Stimulated activated CD8-positive, alpha-beta memory T cell treated with anti-CD3 and anti-CD28 coated beads, Interleukin-4, amount 100 ng/mL, for 24 hours (primary cell): ENCODE data around the gene G3BP1.
"Not testable (repeated sequence)": the region's sequence is repeated elsewhere in the genome, so short reads cannot be mapped to it uniquely, and the experiment has no call there.

Source experiments
- DNase-seq: peaks from one replicate; pipeline ENCODE4 v3.0.0-alpha.2; 2020; ENCODE audit warnings: low read depth

G3BP1 gene

DNA sequence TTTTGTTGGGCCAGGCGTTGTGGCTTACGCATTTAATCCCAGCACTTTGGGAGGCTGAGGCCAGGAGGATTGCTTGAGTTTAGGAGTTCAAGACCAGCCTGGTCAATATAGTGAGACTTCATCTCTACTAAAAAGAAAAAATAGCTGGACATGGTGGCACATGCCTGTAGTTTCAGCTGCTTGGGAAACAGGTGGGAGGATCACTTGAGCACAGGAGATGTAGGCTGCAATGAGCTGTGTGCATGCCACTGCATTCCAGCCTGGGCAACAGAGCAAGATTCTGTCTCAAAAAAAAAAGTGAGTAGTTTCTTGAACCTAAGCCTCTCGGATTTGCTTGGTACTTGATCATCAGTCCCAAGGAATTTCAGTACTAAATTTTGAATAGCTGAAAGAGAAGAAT is 26.9 kb downstream of the G3BP1 start:
- no peak for DNase-seq

DNA sequence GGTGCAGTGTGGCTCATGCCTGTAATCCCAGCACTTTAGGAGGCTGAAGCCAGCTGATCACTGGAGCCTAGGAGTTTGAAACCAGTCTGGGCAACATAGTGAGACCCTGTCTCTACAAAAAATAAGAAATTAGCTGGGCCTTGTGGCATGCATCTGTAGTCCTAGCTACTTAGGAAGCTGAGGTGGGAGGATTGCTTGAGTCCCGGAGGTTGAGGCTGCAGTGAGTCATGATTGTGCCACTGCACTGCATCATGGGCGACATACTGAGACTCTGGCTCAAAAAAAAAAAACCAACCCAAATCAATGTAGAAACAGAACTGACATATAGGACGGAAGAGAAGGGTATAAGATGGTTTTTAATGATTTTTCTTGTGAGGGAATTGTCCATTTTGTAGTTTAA is 27.7 kb downstream of the G3BP1 start:
- no peak for DNase-seq

DNA sequence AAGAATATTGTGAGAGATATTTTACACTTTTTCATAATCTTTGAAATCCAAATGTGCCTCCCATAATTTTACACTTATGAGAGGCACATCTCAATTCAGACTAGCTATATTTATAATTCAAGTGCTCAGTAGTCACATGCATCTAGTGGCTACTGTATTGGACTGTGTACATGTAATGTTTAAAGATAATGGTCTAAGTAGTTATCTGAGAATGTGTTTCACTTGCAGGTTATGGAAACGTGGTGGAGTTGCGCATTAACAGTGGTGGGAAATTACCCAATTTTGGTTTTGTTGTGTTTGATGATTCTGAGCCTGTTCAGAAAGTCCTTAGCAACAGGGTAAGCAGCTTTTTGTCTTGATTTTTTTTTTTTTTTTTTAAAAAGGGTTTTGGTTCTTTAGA is 28.8 kb downstream of the G3BP1 start:
- no peak for DNase-seq

DNA sequence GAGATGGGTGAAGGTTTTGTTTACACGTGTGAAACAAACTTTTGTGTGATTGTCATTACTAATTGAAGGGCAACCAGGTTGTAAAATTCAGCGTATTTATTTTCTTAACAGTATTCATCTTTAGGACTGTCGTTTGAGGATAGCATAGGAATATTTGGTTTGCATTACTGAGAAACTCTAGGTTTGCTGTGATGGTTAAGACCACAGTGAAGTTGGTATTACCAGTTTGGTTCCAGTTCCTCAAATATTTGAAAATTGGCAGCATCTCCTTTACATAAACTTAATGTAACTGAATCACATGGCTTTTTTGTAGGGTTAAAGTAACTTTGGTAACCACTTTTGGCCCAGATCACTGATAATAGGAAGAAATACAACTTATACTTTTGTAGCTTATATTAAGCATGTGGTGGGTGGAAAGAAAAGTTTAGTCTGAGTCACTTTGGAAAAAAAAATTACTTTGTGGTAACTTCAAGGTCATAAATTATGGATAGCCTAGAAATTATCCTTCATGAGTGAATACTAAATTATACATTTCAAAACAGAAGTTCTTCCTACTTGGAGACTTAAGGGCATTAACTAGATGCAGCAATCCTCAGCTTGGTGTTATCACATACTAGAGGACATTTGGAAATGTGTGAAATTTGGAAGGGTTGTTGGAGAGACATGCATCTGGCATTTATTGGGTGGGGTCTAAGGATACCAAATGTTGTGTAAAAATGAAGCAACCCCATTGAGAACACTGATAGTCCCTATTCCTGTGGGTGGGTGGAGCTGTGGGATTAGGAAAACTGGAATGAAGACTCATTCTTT is 33.9 kb downstream of the G3BP1 start:
- DNase-seq, result no peak

DNA sequence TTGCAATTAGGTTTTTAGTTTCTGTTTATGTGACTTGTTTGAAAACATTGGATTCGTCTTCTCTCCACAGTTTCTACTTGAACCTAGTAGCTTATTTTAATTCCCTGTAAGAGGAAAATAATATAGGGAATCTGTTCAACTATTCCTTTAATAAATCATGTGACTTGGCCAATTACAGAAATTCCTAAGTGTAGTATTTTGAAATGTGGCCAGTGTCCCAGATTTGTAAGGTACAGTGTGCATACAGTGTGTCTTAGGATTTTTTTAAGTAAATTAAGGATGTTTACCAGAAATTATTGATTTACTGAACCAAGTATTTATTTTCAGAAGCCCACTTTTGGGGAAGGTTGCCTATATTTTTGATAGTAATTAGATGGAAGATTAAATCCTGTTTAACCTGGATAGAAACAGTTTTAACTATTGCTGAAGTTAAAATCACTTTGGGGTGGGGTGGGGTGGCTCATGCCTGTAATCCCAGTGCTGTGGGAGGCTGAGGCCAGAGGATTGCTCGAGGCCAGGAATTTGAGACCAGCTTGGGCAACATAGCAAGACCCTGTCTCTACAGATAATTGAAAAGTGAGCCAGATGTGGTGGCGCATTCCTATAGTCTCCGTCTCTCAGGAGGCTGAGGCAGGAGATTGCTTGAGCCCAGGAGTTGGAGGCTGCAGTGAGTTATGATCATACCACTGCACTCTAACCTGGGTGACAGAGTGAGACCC is 36.9 kb downstream of the G3BP1 start:
- DNase-seq, result no peak

DNA sequence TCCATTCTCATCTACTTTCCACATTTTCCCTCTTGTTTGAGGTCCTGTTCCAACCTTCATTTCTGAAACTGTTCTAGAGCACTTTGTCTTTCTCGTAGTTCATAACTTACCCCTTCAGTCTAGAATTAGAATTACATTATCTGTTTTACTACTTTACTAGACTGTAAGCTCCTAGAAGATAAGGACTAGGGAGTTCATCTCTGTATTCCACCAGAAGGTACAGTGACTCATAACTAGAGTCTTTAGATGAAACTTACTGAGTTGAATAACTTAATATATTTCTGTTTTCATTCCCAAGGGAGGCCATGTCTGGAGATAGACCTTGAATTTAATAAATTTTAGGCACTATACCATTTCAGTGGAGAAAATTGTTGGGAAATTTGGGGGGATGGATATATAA is 38.7 kb downstream of the G3BP1 start:
- no peak for DNase-seq

DNA sequence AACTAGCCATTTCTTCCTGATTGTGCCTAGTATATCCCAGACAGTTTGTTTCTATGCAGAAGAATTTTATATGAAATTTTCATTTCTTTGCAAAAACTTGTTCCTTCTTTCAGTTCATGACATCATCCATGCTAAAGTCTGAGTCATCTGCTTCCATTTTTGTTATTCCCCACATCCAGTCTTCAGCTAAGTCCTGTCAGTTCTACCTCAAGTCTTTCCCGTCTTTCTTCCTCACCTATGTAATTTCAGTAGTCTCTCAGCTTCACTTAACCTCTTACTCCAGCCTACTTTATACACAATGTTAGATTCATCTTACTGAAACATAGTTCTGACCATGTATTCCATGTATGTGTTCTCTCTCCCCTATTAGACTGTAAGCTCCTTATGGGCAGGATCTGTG is 39.1 kb downstream of the G3BP1 start:
- DNase-seq, result no peak

DNA sequence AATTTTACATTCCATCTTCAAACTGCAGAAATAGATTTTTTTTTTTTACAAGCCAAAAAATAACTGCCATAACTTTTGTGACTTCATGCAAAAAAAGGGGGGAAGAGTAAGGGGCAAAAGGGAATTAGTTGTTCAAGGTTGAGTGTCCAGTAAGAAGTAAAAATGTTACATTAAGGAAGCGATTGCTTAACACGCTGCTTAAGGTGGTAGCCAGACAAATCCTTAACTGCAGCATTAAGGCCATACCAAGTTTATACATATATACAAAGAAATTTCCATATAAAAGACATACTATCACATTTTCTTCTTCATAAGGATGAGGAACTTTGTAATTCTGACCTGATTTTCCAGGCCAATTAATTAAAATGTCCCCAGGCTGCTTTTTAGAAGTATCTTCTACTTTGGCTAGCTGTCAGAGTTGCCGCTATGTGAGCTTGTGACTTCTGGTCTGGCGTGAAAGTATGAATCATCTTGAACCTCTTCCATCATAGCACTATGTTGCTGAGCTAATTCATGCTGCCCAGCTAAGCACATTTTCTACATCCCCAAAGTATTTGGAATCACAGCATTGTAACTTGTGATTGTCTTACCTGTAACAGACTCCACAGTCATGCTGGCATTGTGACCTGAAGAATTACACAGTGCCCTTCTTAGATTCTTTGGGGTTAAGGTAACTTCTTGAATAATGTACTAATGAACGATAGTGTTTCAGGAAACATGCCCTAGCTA is 40.0 kb downstream of the G3BP1 start:
- DNase-seq, result no peak

DNA sequence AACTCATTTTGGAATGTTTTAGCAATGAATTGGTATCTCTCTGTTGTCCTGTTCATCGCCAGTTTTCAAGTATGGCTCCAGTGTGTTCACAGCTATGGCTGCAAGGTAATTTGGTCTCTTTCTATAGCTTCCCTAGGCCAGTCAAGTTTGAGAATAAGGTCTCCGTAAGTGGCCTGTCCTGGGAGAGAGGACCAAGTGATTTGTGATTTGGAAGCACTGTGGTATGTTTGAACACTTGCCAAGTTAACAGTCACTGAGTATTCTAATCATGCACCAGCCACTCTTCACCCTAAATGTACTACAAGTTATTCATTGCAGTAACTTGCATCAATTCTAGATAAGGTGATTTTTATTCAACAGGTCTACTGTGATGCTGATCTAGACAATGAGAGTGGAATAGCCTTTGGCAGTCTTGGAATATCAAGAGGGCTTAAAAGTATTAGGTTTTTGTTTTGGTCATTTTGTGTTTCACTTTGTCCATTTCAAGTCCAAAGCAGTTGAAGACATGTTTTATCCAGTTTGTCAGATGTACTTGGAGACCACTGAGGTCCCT is 41.1 kb downstream of the G3BP1 start:
- DNase-seq, result no peak

DNA sequence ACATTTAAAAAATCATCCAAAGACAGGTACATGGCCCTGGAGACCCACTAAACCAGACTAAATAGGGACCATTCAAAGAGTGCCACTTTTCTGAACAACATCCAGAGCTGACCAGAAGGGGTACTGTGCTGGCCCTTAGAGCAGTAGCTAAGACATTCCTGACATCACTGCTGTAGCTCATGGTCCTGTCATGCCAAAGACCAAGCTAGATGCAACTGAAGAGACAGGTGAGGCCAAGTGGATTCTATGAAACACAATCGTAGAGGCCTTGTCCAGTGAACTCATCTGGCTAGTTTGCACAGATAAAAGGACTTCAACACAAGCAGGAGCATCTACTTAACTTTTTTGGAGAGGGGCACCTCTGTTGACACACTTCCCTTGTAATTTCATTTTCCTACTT is 43.3 kb downstream of the G3BP1 start:
- DNase-seq, result no peak

DNA sequence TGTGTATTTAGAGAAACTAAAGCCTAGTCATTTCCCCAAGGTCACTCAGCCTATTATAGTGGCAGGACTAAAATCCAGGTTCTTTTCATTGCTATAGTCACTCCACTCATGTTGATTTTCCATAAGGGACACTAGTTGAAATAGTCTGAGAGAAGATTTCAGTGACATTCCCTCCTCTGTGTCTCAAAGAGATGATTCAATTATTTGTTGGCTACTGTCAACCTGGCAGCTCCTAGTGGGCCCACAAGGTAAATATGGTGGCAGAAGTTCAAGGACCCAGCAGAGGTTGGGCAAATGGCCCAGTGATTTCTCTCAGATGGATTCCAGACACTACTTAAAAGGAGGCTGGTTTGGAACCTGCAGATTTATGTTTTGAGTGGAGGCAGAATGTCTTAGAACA is 48.1 kb downstream of the G3BP1 start:
- DNase-seq, result no peak

DNA sequence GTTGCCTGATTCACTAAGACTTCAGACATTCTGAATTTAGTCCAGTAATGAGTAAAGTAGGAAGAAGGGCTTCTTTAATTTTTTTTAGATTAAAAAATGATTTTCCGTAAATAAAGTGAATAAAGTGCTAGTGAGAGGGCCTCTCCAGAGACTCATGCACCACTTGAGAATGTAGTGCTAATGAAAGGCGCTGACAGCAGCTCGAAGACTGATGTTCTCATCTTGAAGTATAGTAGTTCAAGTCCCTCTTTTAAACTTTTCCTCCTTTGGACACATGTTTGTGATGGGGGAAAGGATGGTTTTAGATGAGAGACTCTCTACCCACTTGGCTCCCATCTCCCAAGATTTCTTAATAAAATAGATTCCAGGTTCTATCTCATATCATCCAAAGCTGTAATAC is 48.5 kb downstream of the G3BP1 start:
- DNase-seq, result no peak

DNA sequence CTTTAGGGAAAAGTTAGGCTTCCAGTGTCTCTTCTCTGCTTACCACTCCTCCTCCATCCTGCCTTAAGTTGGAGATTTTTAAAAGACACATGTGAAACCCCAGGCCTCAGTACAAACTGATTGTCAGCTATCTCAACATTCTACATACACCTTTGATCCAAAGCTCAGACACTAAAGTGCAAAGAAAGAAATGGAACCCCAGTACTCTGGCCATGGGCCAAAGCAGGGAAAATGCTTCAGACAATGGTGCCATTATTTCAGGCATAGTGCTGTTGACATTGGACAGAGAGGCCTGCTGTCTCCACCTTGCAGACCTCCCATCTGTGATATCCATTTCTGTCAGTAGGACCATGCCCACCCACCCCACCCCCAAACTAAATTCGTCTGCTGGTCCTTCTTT is 49.1 kb downstream of the G3BP1 start:
- DNase-seq, result no peak

DNA sequence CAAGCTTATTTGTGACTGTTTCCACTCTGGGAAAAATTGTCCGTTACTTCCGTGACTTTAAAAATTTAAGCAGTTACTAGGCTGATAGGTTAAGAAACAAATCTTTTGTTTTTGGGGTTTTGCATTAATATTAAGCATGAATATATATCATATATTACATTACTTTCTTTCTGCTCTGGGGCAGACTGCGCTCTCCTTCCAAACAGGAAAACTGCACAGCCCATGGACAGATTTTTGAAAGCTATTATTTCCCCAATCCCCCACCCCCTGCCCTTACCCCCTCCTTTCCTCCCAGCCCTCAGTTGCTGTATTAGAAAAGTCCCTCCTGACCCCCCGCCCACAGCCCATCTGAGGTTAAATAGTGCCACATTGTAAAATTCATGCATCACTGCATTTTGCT is 50.4 kb downstream of the G3BP1 start:
- DNase-seq, result no peak

DNA sequence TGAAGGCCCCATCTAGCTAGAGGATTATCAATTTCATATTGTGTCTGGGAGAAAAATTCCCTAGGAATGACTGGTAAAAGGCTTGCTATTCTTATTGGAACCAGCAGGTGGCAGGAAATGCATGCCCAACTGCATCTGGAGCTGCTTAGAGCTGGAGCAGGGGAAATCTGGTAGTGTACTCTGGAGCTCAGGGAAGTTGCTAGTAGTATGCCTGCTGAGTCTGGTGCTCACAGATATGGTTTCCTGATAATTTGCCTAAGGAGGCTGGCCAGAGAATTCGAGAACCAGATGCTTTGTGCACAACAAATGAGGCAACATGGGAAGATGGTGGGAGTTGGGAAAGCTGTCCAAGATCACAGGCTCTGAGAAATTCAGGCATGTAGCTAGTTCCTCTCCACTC is 53.7 kb downstream of the G3BP1 start:
- DNase-seq, result no peak

DNA sequence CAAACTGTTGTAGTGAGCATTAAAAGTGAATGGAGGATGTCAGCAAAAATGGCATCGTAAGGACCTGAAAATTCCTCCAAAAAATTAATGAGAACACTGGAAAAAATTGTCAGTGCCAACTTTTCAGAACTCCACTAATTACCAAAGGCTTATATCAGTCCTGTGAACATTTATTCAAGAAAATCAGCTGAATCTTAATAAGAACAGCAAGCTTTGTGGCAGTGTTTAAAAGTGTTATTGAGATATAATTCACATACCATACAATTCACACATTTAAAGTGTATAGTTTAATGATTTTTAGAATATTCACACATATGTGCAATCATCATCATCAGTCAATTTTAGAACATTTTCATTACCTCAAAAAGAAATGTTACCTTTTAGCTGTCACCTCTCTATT is 57.6 kb downstream of the G3BP1 start:
- no peak for DNase-seq

DNA sequence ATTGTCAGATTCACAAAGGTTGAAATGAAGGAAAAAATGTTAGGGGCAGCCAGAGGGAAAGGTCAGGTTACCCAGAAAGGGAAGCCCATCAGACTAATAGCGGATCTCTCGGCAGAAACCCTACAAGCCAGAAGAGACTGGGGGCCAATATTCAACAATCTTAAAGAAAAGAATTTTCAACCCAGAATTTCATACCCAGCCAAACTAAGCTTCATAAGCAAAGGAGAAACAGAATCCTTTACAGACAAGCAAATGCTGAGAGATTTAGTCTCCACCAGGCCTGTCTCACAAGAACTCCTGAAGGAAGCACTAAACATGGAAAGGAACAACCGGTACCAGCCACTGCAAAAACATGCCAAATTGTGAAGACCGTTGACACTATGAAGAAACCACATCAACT is 61.1 kb downstream of the G3BP1 start:
- DNase-seq, result not testable (repeated sequence)

DNA sequence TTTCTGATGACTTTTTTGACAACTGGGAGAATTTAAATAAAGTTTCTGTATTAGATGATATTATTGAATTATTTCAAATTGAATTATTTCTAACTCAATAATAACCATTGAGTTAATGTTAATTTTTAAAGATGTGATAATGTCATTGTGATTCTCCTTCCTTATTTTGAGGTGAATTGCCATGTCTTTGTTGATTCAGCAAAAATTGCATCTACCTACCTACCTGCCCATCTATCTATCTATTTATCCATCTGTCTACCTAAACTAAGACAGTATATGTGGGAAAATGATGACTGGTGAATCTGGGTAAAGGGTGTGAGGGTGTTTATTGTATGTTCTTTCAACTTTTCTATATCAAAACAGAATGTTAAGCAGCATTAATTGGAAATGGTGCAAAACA is 75.0 kb downstream of the G3BP1 start:
- no peak for DNase-seq

DNA sequence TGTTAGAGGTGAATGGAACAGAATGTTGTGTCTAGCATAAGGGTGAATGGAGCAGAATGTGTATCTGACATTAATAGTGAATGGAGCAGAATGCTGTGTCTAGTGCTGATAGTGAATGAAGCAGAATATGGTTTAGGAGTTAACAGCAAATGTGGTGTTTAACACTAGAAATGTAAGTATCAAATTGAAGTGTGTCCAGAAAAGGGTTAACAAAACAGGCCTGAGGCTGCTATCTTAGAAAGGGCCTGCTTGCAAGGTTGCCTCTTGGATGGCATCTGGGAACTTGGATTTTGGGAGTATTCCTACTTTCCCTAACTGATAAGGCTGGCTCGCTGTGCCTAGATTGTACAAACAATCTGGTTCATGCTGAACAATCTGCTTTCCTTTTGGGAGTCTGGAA is 76.1 kb downstream of the G3BP1 start:
- DNase-seq, result no peak

DNA sequence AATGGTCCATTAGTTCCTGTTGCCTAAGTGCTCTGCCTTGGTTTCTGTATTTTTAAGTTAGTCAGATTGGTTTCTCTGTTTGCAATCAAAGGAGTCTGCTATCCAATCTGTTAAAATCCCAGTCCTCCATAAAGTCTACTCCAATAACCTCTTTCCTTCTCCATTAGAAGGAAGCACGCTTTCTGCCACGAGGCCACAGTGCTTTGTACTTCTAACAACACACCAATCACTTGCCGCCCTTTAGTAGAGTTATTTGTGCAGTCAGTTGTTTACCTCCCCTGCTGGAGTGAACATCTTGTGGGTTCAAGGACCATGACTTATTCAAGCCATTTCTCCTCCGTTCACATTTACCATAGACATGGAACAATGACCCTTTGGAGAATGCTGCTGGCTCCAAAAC is 83.9 kb downstream of the G3BP1 start:
- DNase-seq, result no peak

DNA sequence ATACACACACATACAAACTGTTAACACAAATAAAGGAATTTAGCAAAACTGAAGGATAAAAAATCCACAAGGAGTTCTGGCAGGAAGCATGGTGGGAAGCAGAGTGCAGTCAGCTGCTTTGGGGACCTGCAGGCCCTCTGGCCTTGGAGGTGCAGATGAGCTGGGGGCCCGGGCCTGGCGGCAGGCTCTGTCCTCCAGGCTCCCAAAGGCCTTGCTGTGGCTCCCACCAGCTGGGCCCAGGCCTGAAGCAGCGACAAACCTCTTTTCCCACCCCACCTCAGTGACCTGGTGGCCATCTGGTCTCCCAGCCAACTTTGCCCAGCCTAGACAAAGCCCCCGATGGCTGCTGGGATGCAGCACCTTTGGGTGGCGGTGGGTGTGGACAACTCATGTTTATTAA is 85.1 kb downstream of the G3BP1 start:
- no peak for DNase-seq

DNA sequence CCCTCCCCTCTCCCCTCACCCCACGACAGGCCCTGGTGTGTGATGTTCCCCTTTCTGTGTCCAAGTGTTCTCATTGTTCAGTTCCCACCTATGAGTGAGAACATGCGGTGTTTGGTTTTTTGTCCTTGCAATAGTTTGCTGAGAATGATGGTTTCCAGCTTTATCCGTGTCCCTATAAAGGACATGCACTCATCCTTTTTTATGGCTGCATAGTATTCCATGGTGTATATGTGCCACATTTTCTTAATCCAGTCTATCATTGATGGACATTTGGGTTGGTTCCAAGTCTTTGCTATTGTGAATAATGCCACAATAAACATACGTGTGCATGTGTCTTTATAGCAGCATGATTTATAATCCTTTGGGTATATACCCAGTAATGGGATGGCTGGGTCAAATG is 89.1 kb downstream of the G3BP1 start:
- not testable (repeated sequence) for DNase-seq
